T-helper 17 cell (primary cell): ENCODE measurements around the gene ASAP3. TPM values are rescaled to one million over a fixed set of nuclear protein-coding genes. Genes with fewer than 3 reads are reported as not detected.

Source experiments
- ATAC-seq: fragments of 150-1000 bp; cut with Tn5 transposase; 2 replicates; pipeline ENCODE4 v1.10.0; 2021; ENCODE audit warnings: mild to moderate bottlenecking, moderate library complexity
- DNase-seq, 3 donors: peaks; one replicate each; pipeline versions ENCODE4 v3.0.0 to v3.0.0-alpha.2; 2020 to 2021
- H3K9me3 ChIP-seq: one replicate; pipeline ENCODE4 v1.7.0; 2013; ENCODE audit warnings: low read length, mild to moderate bottlenecking; ENCODE audit not compliant: control insufficient read depth, poor library complexity, severe bottlenecking
- H3K27ac Mint-ChIP-seq: one replicate; pipeline ENCODE4 v1.8.0; 2022; ENCODE audit warnings: mild to moderate bottlenecking, moderate library complexity, mixed read lengths
- H3K27me3 Mint-ChIP-seq: one replicate; pipeline ENCODE4 v1.8.0; 2022; ENCODE audit warnings: mixed read lengths
- H3K36me3 Mint-ChIP-seq: one replicate; pipeline ENCODE4 v1.8.0; 2022; ENCODE audit warnings: low read depth, mixed read lengths
- H3K4me1 Mint-ChIP-seq: one replicate; pipeline ENCODE4 v1.8.0; 2022; ENCODE audit warnings: mild to moderate bottlenecking, mixed read lengths
- H3K4me3 Mint-ChIP-seq: one replicate; pipeline ENCODE4 v1.8.0; 2022; ENCODE audit warnings: mild to moderate bottlenecking, moderate library complexity, mixed read lengths
- total RNA-seq, 4 donors: library from RNA in 2 of 4; stranded (reverse) in 2 of 4; gene quantifications; one replicate each; pipeline ENCODE4 v1.2.3 and lab custom pipeline; 2022 to 2026

ASAP3 gene
- total RNA-seq, 2 donors from 2014 or later, result 1.5 to 6.4 TPM

- peaks cover 36% of the 10 kb centered on the region for H3K27me3 Mint-ChIP-seq
- H3K4me3 Mint-ChIP-seq, result no peak overlapping the region
- H3K36me3 Mint-ChIP-seq, result peaks cover 6% of the 10 kb centered on the region
- ATAC-seq, result no peak
- DNase-seq, result no peak
- peaks cover 12% of the 10 kb centered on the region for H3K4me1 Mint-ChIP-seq
- H3K27ac Mint-ChIP-seq, result no peak overlapping the region
- H3K9me3 ChIP-seq, result no peaks in the 10 kb centered on the region
These were observed 4.4 kb downstream of the ASAP3 start for GRCh38 chr1:23479666-23479941.

DNA sequence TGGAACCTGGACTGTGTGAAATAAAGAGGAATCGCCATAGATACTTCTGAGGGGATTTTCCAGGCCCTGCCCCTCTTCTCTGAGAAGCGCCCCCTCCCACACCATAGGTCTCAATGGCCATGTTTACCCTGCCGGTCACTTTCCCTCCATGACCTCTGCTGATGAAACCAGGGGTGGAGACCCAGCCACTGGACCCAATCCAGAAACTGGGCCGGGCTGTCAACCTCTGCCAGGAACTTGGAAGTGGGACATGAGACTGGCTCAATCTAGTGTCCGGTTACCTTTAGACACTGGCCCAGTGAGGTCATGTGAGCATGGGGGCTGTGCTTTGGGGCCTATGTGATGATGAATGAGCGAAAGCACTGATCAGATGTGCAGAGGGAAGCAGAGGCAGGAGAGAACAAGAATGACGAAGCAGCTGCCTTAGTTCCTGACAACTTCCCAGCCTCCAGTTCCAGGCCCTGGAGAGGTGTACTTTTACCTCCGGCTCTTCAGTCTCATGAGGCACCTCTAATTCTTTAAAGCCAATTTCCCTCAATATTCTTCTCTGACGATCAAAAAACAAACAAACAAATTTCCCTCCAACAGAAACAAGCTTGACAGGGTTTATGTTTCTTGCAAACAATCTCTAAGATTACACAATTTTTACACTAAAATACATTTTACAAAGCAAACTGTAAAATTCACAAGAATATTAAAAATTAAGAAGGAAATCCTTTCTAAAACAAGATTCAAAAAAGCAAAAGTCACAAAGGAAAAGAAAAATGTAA is 4.9 kb downstream of the ASAP3 start:
- peaks cover 11% of the 10 kb centered on the region for H3K4me1 Mint-ChIP-seq
- no peak overlapping the region for H3K4me3 Mint-ChIP-seq
- peaks cover 36% of the 10 kb centered on the region for H3K27me3 Mint-ChIP-seq
- H3K27ac Mint-ChIP-seq, result no peak overlapping the region
- H3K36me3 Mint-ChIP-seq, result peaks cover 6% of the 10 kb centered on the region
- DNase-seq, result no peak
- ATAC-seq, result no peak
- no peaks in the 10 kb centered on the region for H3K9me3 ChIP-seq

DNA sequence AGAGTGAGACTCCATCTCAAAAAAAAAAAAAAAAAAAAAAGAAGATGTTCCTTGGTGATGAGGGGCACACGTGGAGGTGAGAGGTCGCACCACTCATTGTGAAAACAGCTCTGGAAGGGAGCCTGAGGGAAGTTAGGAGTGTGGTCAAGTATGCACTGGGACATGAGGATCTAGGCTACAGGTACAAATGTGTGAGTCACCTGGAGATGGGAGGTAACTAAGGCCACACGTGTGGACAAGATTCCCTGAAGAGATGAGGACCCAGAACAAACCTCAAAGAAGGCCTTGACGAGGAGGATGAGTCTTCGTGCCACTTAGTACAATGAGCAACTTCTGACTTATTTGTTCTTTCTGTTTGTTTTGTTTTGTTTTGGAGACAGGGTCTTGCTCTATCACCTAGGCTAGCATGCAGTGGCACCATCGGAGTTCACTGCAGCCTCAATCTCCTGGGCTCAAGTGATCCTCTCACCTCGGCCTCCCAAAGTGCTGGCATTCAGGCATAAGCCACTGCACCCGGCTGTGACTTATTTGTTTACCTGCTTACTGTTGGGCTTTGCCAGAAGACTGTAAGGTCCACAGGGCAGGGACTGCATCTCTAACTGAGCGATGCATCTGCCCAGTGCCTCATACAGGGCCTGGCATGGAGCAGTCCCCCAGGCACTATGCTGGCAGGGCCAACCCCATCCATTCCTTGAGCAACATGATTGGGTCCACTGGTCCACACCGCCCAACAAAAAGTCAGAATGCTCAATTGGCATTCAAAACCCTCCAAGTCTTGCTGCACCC is 6.4 kb downstream of the ASAP3 start:
- H3K36me3 Mint-ChIP-seq, result peaks cover 4% of the 10 kb centered on the region
- H3K4me1 Mint-ChIP-seq, result peaks cover 5% of the 10 kb centered on the region
- H3K27ac Mint-ChIP-seq, result no peak overlapping the region
- H3K27me3 Mint-ChIP-seq, result peaks cover 29% of the 10 kb centered on the region
- no peak for ATAC-seq
- H3K4me3 Mint-ChIP-seq, result no peak overlapping the region
- H3K9me3 ChIP-seq, result no peaks in the 10 kb centered on the region
- DNase-seq, result no peak

DNA sequence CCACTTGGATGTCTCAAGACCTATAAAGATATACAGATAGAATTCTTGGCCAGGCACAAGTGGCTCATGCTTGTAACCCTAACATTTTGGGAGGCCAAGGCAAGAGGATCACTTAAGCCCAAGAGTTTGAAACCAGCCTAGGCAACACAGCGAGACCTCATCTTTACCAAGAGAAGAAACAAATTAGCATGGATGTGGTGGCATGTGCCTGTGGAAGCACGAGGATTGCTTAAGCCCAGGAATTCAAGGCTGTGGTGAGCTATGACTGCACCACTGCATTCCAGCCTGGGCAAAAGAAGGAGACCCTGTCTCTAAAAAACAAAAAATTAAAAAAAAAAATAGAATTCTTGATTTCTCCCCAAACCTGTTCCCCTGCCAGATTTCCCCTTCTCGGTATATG is 8.3 kb downstream of the ASAP3 start:
- Mint-ChIP-seq H3K27ac (no peak overlapping the region), H3K36me3 (peaks cover 6% of the 10 kb centered on the region), H3K27me3 (peaks cover 17% of the 10 kb centered on the region), H3K4me3 (no peak overlapping the region), H3K4me1 (peaks cover 7% of the 10 kb centered on the region)
- DNase-seq (no peak), ATAC-seq (no peak)
- H3K9me3 ChIP-seq, result no peaks in the 10 kb centered on the region

DNA sequence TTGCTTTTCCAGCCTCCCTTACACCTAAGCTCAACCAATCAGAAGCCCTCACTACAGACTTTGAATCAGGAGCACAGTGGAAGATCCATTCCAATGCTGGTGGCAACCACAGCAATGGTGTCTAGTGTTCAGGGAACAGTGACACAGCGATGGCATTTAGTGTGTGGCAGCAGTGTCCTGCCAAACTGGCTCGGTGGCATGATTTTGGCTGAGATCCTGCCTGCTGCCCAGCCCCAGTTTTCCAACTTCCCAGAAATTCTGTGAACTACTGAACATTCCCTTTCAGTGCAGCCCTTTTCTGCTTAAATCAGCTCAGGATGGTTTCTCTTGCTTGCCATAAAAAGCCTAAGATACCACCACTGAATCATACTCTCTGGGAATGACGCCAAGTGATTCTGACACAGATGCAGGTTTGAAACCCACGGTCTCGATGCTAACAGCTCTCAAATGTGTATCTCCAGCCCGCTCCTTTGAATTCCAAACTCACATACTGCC is 8.8 kb downstream of the ASAP3 start:
- ATAC-seq (no peak), DNase-seq (no peak)

GRCh38 chr1:23473037-23473800 is 10.8 kb downstream of the ASAP3 start:
- Mint-ChIP-seq H3K4me3 (no peak overlapping the region), H3K27ac (no peak overlapping the region), H3K27me3 (peaks cover 12% of the 10 kb centered on the region), H3K36me3 (peaks cover 6% of the 10 kb centered on the region), H3K4me1 (peaks cover 4% of the 10 kb centered on the region)
- ATAC-seq (no peak), DNase-seq (no peak)
- no peaks in the 10 kb centered on the region for H3K9me3 ChIP-seq

More for the DNA sequence above, 8.8 kb downstream of the ASAP3 start:
- Mint-ChIP-seq H3K4me1 (peaks cover 4% of the 10 kb centered on the region), H3K27ac (no peak overlapping the region), H3K36me3 (peaks cover 6% of the 10 kb centered on the region), H3K4me3 (no peak overlapping the region), H3K27me3 (peaks cover 12% of the 10 kb centered on the region)
- no peaks in the 10 kb centered on the region for H3K9me3 ChIP-seq

GRCh38 chr1:23472351-23473036 is 11.5 kb downstream of the ASAP3 start:
- Mint-ChIP-seq H3K4me1 (peaks cover 4% of the 10 kb centered on the region), H3K36me3 (peaks cover 6% of the 10 kb centered on the region), H3K4me3 (no peak overlapping the region), H3K27ac (no peak overlapping the region), H3K27me3 (peaks cover 12% of the 10 kb centered on the region)
- no peaks in the 10 kb centered on the region for H3K9me3 ChIP-seq
- ATAC-seq, result no peak
- DNase-seq, result no peak

GRCh38 chr1:23471473-23472075 is 12.4 kb downstream of the ASAP3 start:
- peaks cover 10% of the 10 kb centered on the region for H3K27me3 Mint-ChIP-seq

DNA sequence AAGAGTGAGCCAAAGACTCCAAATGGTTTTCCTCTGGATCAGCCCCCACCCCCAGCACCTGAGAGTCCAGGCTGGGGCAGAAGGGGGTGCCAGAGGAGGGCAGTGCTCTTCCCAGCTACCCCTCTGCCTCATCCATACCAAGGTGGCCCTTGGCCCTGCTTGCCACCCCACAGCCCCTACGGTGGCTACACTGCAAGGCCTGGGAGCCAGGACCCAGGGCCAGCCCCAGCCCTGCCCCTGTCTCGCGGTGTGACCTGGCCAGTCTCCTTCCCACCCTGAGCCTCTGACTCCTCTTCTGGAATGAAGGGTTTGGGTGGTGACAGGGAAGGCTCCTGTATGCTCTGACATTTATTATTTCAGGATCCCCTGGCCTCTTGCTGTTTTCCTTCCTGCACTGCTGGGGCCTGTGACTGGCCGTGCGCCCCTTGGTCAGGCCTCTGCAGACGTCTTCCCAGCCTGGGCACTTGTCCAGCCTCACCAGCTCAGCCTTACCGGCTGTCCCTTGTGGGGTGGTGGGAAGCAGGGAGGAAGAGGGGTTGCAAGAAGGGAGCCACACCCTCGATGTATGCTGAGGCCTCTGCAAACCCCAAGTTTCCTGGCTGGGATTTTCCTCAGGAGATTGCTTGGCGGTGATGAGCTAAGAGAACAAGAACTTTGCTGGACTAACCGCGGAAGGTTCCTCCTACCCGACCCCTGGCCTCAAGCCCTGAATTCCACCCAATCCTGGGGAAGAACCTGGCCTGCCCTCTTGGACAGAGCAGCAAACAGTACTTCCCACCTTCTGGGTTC is 13.5 kb downstream of the ASAP3 start:
- DNase-seq (no peak), ATAC-seq (no peak)
- Mint-ChIP-seq H3K36me3 (peaks cover 2% of the 10 kb centered on the region), H3K4me3 (no peak overlapping the region), H3K27me3 (peaks cover 10% of the 10 kb centered on the region), H3K27ac (no peak overlapping the region), H3K4me1 (peaks cover 4% of the 10 kb centered on the region)
- H3K9me3 ChIP-seq, result no peaks in the 10 kb centered on the region

More at GRCh38 chr1:23471473-23472075, 12.4 kb downstream of the ASAP3 start:
- Mint-ChIP-seq H3K4me3 (no peak overlapping the region), H3K4me1 (peaks cover 4% of the 10 kb centered on the region), H3K36me3 (peaks cover 5% of the 10 kb centered on the region), H3K27ac (no peak overlapping the region)
- DNase-seq (no peak), ATAC-seq (no peak)
- H3K9me3 ChIP-seq, result no peaks in the 10 kb centered on the region

DNA sequence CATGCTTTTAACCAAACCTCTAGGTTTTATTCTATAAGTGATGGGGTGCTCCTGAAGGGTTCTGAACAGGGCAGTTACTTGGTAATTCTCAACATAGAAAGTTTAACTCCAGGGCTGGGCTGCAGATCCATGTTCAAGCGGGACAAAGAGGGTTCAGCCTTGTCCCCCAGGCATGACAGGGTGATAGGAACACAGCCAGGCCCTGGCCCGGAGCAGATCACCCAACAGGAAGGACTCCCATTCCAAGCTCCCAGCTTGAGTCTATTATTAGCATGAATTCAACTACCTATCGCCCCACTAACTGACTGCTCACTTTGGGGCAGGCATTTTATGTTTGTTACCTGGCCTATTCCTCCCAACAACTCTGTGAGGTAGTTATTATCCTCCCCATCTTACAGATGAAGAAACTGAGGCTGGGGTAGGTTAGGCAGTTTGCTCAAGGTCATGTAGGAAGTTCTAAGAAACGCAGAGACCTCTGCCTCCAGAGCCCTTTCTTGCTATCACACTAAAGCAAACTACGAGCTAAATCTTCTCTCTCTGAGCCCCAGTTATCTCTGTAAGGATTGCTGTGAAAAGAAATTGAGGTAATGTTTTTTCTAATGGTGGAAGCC is 14.5 kb downstream of the ASAP3 start:
- no peak for DNase-seq
- no peak overlapping the region for H3K4me3 Mint-ChIP-seq
- H3K9me3 ChIP-seq, result no peaks in the 10 kb centered on the region
- H3K4me1 Mint-ChIP-seq, result peaks cover 4% of the 10 kb centered on the region
- no peak overlapping the region for H3K27ac Mint-ChIP-seq
- peaks cover 2% of the 10 kb centered on the region for H3K36me3 Mint-ChIP-seq
- no peak for ATAC-seq
- peaks cover 5% of the 10 kb centered on the region for H3K27me3 Mint-ChIP-seq

GRCh38 chr1:23466423-23466989 is 17.5 kb downstream of the ASAP3 start:
- peaks cover 12% of the 10 kb centered on the region for H3K27me3 Mint-ChIP-seq
- peaks cover 4% of the 10 kb centered on the region for H3K4me1 Mint-ChIP-seq
- ATAC-seq, result no peak
- H3K9me3 ChIP-seq, result no peaks in the 10 kb centered on the region
- H3K36me3 Mint-ChIP-seq, result peaks cover 4% of the 10 kb centered on the region
- DNase-seq, result no peak
- no peak overlapping the region for H3K27ac Mint-ChIP-seq
- H3K4me3 Mint-ChIP-seq, result no peak overlapping the region
